H1 (cell line): Measurements from ENCODE around the gene CASZ1. TPM values are rescaled to one million over a fixed set of nuclear protein-coding genes. Genes with fewer than 3 reads are reported as not detected.

Experiments used
- ATF3 ChIP-seq: IDR thresholded peaks from 2 replicates; pipeline ENCODE4 v1.6.1; 2011; ENCODE audit warnings: low read depth, mild to moderate bottlenecking, low read length; ENCODE audit not compliant: insufficient read depth
- BCL11A ChIP-seq, 2 experiments: IDR thresholded peaks; one replicate each; pipeline ENCODE4 v1.6.1; 2011; ENCODE audit warnings: low read depth in 2 of 2, low read length in 2 of 2, mild to moderate bottlenecking in 2 of 2
- NANOG ChIP-seq: IDR thresholded peaks from 2 replicates; pipeline ENCODE4 v1.6.1; 2011; ENCODE audit warnings: low read length, low read depth, mild to moderate bottlenecking, inconsistent platforms; ENCODE audit not compliant: insufficient read depth, poor library complexity, severe bottlenecking
- RAD21 ChIP-seq, 2 experiments: IDR thresholded peaks in 1 of 2; conservative IDR thresholded peaks in 1 of 2; 2 replicates each; pipeline ENCODE4 v1.6.1; 2011; ENCODE audit warnings: low read depth in 2 of 2, low read length in 2 of 2, improper control_type of control experiment in 1 of 2, inconsistent platforms in 1 of 2, mild to moderate bottlenecking in 1 of 2, moderate library complexity in 1 of 2
- polyA plus RNA-seq, 7 experiments: library from polyadenylated mRNA; depleted of rRNA in 3 of 7; stranded (reverse) in 5 of 7; unstranded in 2 of 7; fragments of >200 nt in 5 of 7; fragments of 200-250 nt in 2 of 7; gene quantifications; 1 replicate in 5 of 7; 2 replicates in 1 of 7; 4 replicates in 1 of 7; pipeline versions ENCODE4 v1.2.1 to v1.2.3, GENCODE V29; 2011 to 2013; ENCODE audit warnings: missing spikeins in 2 of 7, mixed read lengths in 2 of 7
- total RNA-seq: library from RNA; stranded (reverse); fragmentation: NEBNext Ultra II Directional; extraction: Animal tissue kit (Norgen Biotek cat#: 25700); gene quantifications from 2 replicates; pipeline ENCODE4 v1.2.1, GENCODE V29; 2021

CASZ1 gene
- total and polyA plus RNA-seq, 2 of the 8 experiments (the other 6 are each of a cell fraction or from before 2014, with no cell fraction given) = 4.4 to 7.7 TPM

GRCh38 chr1:10836726-10837125, 40.3 kb upstream of the CASZ1 start (continued):
- TF ChIP-seq RAD21 (IDR thresholded peaks at IDR 0.05 in 1 of 2, conservative IDR thresholded peaks at IDR 0.05 in 1 of 2; ENCODE audit: low read depth in 2 of 2, low read length in 2 of 2) (no peak), ATF3 (no peak), BCL11A (IDR thresholded peaks at IDR 0.05; ENCODE audit: low read depth in 2 of 2, low read length in 2 of 2) (no peak), NANOG (no peak)
